PC-3 (cell line): Measurements from ENCODE around the gene GRIP1.

Experiments used
- EZH2 ChIP-seq: fragments of 300-600 bp; sonication (generic); IDR thresholded peaks from one replicate; pipeline ENCODE4 v1.6.1; 2017; ENCODE audit warnings: antibody characterized with exemption, mild to moderate bottlenecking, low read length; ENCODE audit not compliant: unreplicated experiment
- EZH2phosphoT487 ChIP-seq: fragments of 300-600 bp; sonication (generic); IDR thresholded peaks from 2 replicates; pipeline ENCODE4 v1.6.1; 2018; ENCODE audit warnings: mild to moderate bottlenecking, antibody characterized with exemption, low read length, borderline replicate concordance
- TF ChIP-seq, protein P1 (sequence below): fragments of 300-600 bp; sonication (generic); conservative IDR thresholded peaks from 2 replicates; pipeline ENCODE4 v1.5.1; 2017; ENCODE audit warnings: antibody characterized with exemption, low read depth, mild to moderate bottlenecking, low read length

DNA sequence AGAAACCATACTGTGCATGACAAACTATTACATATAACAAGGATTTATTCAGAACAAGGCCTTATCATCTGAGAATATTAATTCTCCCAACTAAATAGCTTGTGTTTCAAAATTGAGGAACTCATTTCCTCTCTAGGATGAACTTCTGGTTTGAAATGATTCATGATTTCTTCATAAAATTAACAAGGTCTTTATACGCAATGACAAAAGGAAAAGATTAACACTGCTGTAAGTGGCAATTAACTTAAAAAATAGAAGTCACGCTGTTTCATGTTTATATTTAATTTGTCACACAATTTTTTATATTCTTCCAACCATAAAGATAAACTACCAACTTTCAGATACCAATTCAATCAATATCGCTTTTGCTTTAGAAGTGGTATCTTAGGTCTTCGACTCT is 80.8 kb downstream of the GRIP1 start:
- TF ChIP-seq, protein P1, sequence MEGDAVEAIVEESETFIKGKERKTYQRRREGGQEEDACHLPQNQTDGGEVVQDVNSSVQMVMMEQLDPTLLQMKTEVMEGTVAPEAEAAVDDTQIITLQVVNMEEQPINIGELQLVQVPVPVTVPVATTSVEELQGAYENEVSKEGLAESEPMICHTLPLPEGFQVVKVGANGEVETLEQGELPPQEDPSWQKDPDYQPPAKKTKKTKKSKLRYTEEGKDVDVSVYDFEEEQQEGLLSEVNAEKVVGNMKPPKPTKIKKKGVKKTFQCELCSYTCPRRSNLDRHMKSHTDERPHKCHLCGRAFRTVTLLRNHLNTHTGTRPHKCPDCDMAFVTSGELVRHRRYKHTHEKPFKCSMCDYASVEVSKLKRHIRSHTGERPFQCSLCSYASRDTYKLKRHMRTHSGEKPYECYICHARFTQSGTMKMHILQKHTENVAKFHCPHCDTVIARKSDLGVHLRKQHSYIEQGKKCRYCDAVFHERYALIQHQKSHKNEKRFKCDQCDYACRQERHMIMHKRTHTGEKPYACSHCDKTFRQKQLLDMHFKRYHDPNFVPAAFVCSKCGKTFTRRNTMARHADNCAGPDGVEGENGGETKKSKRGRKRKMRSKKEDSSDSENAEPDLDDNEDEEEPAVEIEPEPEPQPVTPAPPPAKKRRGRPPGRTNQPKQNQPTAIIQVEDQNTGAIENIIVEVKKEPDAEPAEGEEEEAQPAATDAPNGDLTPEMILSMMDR, result no peak
- TF ChIP-seq EZH2 (no peak), EZH2phosphoT487 (no peak)
